GM18951 (cell line): ENCODE results near the gene MCL1.
"Not testable (repeated sequence)": the region's sequence is repeated elsewhere in the genome, so short reads cannot be mapped to it uniquely, and the experiment has no call there.

Source experiments
- POLR2A ChIP-seq: IDR thresholded peaks from 4 replicates; pipeline ENCODE4 v1.6.1; 2011; ENCODE audit warnings: mild to moderate bottlenecking; ENCODE audit not compliant: insufficient read length, insufficient read depth; ENCODE audit errors: extremely low read depth
- in situ Hi-C: fragments of 300-500 bp; cut with MboI; formaldehyde crosslinking; loops from one replicate; pipeline ENCODE4 v1.12.0; 2022; ENCODE audit warnings: low sequenced_read_pairs, mixed read lengths, inconsistent platforms; ENCODE audit not compliant: unreplicated experiment

MCL1 gene

GRCh38 chr1:150579110-150579944 is at the start of gene MCL1:
Gene MCL1 (minus strand): TSS chr1:150579610. CDS start chr1:150579530, 80 bp downstream.
- in situ Hi-C loops: no loop called here
- TF ChIP-seq POLR2A: peak; percentile 99

GRCh38 chr1:150628766-150629114 is 49.3 kb upstream of the MCL1 start:
- in situ Hi-C loops: no loop called here

GRCh38 chr1:150627826-150628410 is 48.5 kb upstream of the MCL1 start:
- no peak for TF ChIP-seq POLR2A
- in situ Hi-C loops: no loop called here

More at GRCh38 chr1:150628766-150629114, 49.3 kb upstream of the MCL1 start:
- no peak for TF ChIP-seq POLR2A

- TF ChIP-seq POLR2A: no peak
- in situ Hi-C loops: no loop called here
These were observed 46.7 kb upstream of the MCL1 start for GRCh38 chr1:150626150-150626549.

- in situ Hi-C loops: not testable (repeated sequence)
These were observed 45.1 kb upstream of the MCL1 start for GRCh38 chr1:150624546-150624945.

- in situ Hi-C loops: not testable (repeated sequence)
These were observed 44.7 kb upstream of the MCL1 start for GRCh38 chr1:150624134-150624533.

GRCh38 chr1:150622303-150622975 is 43.0 kb upstream of the MCL1 start:
- in situ Hi-C loops: no loop called here
- no peak for TF ChIP-seq POLR2A

- in situ Hi-C loops: no loop called here
- no peak for TF ChIP-seq POLR2A
These were observed 42.3 kb upstream of the MCL1 start for GRCh38 chr1:150621497-150622302.

GRCh38 chr1:150620919-150621318 is 41.5 kb upstream of the MCL1 start:
- no peak for TF ChIP-seq POLR2A
- in situ Hi-C loops: no loop called here

- in situ Hi-C loops: no loop called here
- TF ChIP-seq POLR2A: no peak
These were observed 40.4 kb upstream of the MCL1 start for GRCh38 chr1:150619576-150620509.

GRCh38 chr1:150615346-150616201 is 36.2 kb upstream of the MCL1 start:
- TF ChIP-seq POLR2A: no peak
- in situ Hi-C loops: no loop called here
